ENCODE data around the gene RCN2. TPM values are rescaled to one million over a fixed set of nuclear protein-coding genes. Genes with fewer than 3 reads are reported as not detected.

RCN2 gene
- total and polyA plus RNA-seq, 2 donors (not counting 3 experiments of a cell fraction or from before 2014, with no cell fraction given) = 45.2 to 71.9 TPM

DNA sequence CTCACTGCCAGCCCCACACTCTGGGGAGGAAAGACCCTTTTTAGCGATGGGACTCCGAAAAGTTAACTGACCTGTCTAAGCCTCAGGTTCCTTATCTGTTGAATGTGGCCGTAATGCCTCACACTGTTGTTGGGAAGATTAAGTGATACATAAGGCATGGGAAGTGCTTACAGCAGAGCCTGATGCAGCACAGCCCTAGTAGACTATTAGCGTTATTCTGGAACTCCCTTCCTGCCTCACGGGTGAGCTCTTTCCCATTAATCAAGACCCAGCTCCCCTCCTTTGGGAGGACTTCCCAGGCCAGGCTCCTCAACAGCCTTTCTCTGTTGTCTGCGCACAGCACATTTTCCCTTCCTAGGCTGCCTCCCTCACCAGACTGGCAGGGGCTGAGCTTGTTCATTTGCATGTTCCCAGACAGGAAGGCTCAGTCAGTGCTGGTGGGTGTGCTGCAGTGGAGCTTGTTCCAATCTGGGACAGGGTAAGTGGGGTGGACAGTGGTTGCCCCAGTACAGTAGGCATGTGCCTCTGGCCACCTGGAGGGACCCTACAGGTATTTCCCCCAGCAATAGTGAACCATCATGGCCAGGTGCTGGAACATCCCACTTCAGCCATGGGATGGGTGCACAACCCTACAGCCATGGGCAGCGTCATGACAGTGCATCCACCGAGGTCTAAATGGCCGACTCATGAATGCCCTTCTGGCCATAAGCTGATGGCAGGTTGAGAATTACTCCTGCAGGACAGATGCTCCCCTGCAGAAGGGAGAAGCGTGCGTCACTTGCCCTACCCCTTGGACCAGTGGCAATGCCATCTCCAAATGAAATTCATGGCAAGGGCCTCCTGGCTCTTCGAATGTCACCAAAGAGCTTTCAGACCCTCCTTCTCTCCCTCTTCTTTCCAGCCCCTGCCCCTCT is 57.6 kb downstream of the RCN2 start:
- no peak overlapping the region for H3K27ac ChIP-seq (ENCODE audit: insufficient read depth, low read depth, low read length)
- ChIA-PET CTCF (interaction anchor here (0.6 to 1.7 kb wide), 4 partner anchors 9 to 25 kb away, joined by 3 to 9 read pairs (median 4); no protein-coding TSS in a partner anchor), POLR2A (no interaction called here)
- H3K27me3 ChIP-seq (ENCODE audit: control insufficient read depth in 2 of 2, insufficient read depth in 2 of 2, low read length in 2 of 2) = peaks cover 0 to 2% of the 10 kb centered on the region in 2 experiments
- intact Hi-C loops (cut with micrococcal nuclease) = no loop called here
- H3K9me3 ChIP-seq (replicated peaks; ENCODE audit: control insufficient read depth, insufficient read depth, low read length) = no peaks in the 10 kb centered on the region
- H3K79me2 ChIP-seq (ENCODE audit: control insufficient read depth, insufficient read depth, low read length) = no peaks in the 10 kb centered on the region
- no TSS peak for BruUV-seq (replicated peaks)
- no peak overlapping the region for H3K4me2 ChIP-seq (ENCODE audit: insufficient read depth, low read length)
- no peak for TF ChIP-seq MYC (IDR thresholded peaks at IDR 0.05; ENCODE audit: low read depth, low read length)
- TF ChIP-seq POLR2A (IDR thresholded peaks at IDR 0.05; ENCODE audit: low read depth, low read length) = no peak
- TF ChIP-seq EZH2 (IDR thresholded peaks at IDR 0.05; ENCODE audit: borderline replicate concordance, low read depth, low read length, severe bottlenecking) = no peak
- TF ChIP-seq MAX (IDR thresholded peaks at IDR 0.05; ENCODE audit: insufficient read depth, insufficient read length) = no peak
- TF ChIP-seq JUN (IDR thresholded peaks at IDR 0.05; ENCODE audit: borderline replicate concordance, insufficient read depth, insufficient read length, low read depth) = no peak
- no peak for TF ChIP-seq GATA2 (IDR thresholded peaks at IDR 0.05; ENCODE audit: insufficient read depth, insufficient read length, low read depth, low read length)
- TF ChIP-seq CTCF (IDR thresholded peaks at IDR 0.05; ENCODE audit: extremely low read depth in 1 of 2, insufficient read depth in 1 of 2, low read depth in 1 of 2, low read length in 2 of 2) = no peak
- no peak for TF ChIP-seq POLR2AphosphoS5 (IDR thresholded peaks at IDR 0.05; ENCODE audit: insufficient read depth, low read depth, low read length)
- no peak for TF ChIP-seq FOS (IDR thresholded peaks at IDR 0.05; ENCODE audit: borderline replicate concordance, insufficient read depth, low read length)
- DNase-seq (ENCODE audit: low read depth, low spot score) = no peak
- FAIRE-seq = no peak
- H4K20me1 ChIP-seq (replicated peaks; ENCODE audit: control insufficient read depth, extremely low read depth, insufficient read depth, low read length) = no peaks in the 10 kb centered on the region
- dilution Hi-C loops (cut with MboI; ENCODE audit: extremely low pct_ligation_motif_present, low sequenced_read_pairs) = no loop called here
- no peaks in the 10 kb centered on the region for H3K36me3 ChIP-seq (ENCODE audit: control insufficient read depth in 2 of 2, extremely low read depth in 1 of 2, insufficient read depth in 2 of 2, low read length in 2 of 2)
- H3K4me3 ChIP-seq (replicated peaks in 1 of 3; ENCODE audit: insufficient read depth in 1 of 3, low read depth in 1 of 3, low read length in 3 of 3) = no peak overlapping the region
- no peaks in the 10 kb centered on the region for H3K4me1 ChIP-seq (ENCODE audit: control insufficient read depth, extremely low read depth, insufficient read depth, low read length)
- H2AFZ ChIP-seq (ENCODE audit: low read depth, low read length) = peak overlapping the region; percentile 19
- H3K9me1 ChIP-seq (replicated peaks; ENCODE audit: control insufficient read depth, extremely low read depth, insufficient read depth, low read length) = no peaks in the 10 kb centered on the region
- no peak overlapping the region for H3K9ac ChIP-seq (replicated peaks; ENCODE audit: extremely low read depth, insufficient read depth, low read length)
